ENCODE results near the gene PRKCH.

Gene PRKCH

DNA sequence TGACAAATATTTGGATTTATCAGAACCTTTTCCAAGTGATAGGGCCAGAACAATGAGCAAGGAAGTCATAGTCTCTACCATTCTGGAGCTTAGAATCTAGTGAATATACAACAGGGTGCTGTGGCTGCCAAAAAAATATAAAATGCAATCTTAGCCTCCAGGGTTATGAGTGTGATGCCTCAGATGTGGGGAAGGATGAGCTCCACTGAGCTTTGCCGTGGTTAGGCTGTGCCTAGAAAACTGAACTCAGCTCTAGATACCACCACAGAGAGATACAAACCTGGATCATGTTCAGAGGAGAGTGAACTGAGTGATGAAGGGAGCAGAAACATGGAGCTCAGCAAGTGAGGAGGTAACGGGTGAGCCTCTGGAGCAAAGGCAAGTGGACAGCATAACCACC is 235.9 kb downstream of the PRKCH start:
- no peak for DNase-seq

DNA sequence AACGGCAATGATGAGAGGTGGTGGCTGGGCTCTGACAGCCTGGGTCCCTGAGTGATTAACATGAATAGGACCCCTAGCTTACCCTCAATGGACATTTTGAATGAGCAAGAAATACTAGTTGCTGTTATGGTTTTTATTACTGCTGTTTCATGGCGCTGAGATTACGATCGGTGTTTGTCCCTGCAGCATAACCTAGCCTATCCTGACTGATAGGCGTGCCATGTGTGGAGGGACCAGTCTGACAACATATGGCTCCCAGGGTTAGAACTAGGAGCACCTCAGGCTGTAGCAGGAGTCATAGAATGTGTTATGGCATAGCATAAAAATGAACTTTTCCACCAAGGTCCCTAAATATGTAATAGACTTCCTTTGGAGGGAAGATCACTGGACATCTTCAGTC is 236.5 kb downstream of the PRKCH start:
- DNase-seq: no peak

DNA sequence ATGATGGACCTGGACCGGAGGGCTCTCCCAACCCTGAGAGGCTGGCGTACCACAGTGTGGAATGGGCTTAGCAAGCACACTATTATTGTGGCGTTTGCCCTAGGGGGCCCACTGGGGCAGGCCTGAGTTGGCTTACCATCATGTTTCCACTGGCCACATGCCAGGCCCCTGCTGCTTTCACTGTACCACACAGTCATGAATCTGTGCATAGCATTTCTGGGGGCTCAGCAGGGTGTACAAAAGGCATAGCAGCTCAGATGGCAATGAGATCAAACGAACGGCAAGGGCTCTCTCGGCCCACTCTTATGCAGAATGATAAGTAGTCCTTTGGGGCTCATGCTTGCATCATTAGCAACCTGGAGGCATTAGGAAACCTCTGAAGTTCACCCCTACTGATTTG is 236.9 kb downstream of the PRKCH start:
- DNase-seq: no peak

DNA sequence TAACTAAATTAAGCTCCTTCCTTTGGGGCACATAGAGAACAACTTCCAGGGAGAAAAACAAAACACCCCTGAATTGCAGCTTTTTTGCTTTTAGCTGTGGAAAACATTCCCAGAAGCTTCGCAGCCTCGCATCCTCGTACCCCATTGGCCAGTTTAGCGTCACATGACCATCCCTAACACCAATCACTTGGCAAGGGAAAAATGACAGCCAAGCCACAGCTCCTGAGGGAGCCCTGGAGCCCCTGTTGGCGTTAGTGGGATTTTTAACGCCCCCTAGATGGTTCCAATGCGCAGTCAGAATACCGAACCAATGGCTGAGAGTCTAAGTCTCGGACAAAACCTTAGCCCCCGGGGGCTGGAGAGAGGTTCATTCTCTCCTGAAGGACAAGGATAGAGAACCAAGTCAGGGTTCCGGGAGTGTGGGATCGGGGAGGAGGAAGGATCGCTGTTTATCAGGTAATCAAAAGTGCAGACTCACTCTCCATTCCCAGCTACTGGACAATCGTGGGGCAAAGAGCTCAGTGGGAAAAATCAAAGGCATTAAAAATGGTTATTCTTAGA is 238.3 kb downstream of the PRKCH start:
- DNase-seq: no peak

DNA sequence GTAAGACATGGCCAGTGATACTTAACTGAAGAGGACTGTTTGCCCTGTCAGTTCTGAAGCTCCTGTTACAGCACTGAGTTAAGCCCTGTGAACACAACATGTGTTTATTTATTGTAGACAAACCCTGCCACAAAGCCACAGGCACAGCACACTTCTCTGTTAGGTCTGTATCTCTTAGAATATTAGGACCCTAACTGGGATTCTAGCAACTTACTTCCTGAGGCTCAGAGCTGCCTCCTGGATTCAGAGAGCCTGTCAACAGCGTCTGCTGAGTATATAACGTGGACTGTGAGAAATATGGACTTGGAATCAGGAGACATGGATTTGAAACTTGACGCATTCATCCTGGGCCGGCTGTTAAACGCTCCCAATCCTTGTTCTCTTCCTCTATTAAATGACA is 238.9 kb downstream of the PRKCH start:
- DNase-seq: no peak

DNA sequence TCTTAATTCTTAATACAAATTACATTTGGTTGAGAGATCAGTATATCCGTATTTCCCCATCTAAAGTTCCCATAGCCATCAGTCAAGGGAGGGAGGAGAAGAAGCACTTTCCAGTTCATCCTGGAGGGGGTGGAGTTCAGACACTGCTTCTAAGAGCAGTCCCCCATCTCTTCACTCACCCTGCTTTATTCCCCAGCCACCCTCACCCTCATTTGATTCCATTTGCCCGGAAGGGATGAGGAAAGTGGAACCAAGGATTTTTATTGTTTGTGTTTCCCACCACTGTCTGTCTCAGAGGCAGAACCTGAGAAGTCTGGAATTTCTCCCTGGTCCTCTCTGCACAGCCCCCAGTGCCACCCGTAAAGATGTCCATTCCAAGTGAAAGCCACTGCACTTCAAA is 239.7 kb downstream of the PRKCH start:
- DNase-seq: no peak

DNA sequence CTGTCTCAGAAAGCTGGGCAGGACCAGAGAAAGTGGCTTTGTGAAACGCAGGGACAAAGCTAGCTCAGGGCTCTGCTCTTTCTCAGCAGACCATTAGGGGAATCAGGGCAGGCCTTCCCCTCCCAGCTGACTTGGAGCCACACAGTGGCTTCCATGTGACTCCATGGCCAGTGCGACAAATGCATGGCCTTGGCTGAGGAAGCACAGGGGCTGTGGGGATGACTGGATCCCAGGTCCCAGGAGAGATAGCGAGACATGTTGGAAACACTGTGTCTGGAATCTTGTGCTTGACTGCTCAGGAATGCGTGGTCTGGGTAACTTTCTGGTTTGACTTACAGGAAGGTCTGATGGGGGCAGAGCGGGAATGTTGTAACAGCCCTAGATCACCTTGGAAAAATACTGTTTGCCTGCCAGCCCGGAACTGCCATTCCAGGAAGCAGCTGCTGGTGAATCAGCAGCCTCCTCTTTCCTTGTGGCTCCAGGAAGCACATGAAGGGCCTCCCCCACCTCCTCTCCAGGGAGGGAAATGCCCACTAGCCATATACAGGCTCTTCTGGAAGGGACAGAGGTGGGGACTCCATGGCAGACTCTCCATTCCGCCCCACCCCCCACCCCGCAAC is 240.4 kb downstream of the PRKCH start:
- DNase-seq: no peak

DNA sequence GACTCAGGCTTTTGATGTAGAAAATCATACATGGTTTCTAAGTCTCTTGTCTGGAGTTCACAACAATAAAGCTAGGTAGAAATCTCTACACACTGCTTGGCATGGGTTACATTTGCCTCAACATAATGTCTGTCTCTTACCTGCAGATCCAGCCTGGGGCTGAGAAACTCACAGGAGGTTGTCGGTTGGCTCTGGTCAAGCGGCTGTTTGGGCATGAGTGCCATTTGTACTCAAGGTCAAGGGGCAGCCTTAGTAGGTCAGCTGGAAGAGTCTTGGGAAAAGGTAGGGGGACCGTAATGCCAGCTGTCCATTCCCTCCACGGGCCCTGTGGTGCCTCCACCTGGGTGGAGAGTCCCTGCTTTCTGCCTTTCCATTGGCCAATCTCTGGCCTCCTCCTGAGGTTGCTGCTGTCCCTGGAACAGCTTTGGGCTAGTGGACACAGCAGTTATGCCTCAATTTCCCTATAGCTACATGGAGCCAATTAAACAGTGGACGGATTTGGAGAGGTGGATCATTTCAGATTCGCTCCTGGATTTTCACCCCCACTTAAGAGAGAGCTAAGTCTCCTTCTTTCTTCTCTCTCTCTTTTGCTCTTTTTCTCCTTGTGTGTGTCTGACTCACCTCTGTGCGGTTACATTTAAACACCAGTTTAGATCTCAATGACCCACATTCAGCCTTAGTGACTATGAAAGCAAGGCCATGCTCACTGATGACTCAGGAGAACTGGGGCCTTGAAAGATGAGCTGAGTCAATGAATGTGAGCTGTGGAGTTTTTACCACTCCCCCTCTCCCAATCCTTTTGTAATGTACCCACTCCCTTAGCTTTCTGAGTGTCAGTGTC is 241.2 kb downstream of the PRKCH start:
- peak in 2 of 5 experiments; percentile 61 to 76 for DNase-seq

DNA sequence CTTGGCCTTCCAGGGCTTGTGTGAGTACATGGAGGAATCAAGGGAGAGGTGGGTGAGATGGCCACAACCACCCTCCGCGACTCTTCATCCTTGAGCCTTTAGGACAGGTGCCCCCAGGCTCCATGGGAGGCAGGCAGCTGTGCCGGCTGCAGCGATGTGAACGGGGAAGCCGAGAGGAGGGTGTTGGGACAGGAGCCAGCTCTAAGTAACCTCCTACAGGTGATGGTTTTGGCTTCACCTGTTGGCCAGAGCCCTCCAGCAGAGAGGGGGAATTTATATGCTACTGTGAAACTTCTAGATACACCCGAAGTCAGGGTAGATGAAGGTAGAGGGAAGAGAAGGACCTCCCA is 241.8 kb downstream of the PRKCH start:
- no peak for DNase-seq

DNA sequence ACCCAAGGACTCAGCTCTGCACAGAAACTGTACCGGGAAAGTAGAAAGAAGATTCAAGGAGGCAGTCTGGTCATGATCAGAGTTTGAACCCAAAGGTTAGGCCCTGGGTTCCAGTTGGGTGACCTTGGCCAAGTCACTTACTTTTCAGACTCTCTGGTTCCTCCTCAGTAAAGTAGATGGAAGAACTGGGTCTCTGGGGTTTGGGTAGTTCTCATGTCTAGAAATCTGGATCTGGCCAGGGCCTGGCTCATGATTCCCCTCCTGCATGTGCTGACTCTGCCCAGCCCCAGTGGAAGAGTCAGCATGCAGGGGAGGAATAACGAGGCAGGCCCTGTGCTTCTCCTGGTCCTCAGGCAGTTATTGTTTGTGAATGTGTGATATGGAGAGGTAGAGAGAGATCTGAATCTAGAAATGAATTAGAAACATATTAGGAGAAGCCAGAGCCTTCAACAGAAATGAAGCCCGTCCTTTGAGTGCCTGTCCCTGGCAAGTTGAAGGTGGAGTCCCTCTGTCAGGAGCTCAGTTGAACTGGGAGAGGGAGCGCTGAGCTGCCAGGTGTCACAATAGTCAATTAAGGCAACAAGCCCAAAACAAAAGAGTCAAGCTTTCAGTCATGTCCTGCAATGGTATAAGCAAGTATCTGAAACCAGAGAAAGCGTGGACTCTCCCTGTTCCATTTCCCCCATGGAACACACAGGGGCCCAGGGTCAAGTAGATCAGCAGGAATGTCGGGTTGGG is 242.7 kb downstream of the PRKCH start:
- no peak for DNase-seq

DNA sequence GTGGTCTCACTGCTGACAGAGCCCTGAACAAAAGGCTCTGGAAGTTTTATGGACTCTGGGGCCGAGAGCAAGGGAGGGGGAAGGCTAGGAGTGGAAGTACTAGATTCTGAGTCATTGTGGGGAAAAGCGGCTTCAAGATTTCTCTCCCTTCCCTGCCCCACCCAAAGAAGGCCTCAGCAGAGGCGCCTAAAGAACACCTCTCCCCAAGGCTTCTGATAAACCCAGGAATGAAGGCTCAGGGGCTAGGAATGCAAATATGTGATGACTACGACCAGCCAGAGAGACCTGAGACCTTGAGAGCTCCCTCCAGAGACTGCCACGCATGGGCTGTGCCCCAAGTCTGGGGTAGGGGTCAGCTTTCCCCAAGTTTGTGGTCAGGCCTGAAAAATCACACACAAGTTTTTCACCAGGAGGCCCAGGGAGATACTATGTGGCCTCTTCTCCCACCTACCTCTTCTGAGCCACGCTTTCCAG is 243.3 kb downstream of the PRKCH start:
- DNase-seq: no peak

DNA sequence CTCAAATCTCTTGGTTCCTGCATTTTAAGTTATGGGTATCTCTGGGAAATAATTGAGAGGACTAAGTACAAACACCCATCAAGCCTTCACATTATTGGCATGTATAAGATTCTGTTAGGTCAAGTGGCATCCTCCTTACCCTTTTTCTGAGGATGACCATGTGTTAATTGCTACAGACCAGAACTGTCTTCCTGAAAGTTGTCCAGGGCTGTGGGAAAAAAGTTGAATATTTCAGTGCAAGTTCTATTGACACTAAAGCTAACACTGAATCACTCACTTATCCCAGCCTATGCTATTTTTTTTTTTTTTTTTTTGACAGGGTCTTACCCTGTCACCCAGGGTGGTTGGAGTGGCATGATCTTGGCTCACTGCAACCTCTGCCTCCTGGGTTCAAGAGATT is 243.8 kb downstream of the PRKCH start:
- DNase-seq: no peak

DNA sequence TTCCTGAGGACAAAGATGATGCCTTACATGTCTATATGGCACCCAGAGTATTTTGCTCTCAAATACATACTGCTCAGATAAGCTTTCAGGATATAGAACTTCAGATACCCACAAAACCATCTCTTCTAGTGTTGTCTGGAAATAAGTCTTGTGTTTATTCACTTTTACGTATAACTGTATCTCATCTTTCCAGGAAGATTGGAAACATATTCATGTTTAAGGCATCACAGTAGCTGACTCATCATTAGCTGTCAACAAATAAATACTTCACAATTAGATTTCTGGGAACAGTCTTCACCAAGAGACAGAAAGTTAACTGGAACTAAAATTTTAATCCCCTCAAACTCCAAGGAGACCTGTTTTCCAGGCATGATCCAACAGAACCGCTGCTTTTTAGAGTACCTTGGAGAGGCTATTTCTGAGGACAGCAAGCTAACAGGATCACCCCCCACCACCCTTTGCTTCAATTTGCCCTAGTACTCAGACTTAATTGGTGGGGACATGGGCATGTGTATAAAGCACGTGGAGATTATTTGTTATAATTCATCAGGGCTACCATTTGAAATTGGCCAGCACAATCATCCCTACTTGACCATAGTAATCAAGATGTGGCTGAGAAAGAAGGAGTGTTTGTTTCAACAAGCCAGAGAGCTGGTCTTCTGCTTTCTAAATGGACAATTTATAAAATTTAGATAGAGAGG is 244.6 kb downstream of the PRKCH start:
- DNase-seq: no peak

DNA sequence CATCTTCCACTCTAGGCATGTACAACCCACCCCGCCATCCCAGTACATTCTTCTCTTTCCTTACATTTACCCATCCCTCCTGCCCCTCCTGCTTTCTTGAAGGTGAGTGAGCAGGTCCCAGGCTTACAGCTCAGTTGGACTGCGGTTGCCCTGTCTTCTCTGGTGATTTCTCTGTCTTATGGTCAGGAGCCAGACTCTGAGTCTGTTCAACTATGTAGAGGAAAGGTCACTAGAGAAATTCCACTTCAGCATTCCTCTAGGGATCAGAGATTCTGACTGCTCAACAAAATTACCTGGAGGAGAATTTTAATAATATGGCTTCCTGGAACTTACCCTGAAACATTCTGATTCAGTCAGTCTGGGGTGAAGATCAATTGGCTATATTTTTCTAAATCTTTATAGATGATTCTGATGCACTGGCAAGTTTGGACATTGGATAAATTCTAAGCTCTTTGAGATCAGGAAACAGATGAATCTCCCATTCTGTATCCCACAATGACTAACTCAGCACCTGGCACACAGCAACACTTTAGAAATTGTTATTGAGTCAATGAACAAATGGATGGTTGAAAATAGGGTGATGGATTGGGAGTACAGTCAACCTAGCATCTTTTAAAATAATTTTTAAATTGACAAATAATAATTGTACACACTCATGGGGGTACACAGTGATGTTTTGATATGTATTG is 245.3 kb downstream of the PRKCH start:
- no peak for DNase-seq

DNA sequence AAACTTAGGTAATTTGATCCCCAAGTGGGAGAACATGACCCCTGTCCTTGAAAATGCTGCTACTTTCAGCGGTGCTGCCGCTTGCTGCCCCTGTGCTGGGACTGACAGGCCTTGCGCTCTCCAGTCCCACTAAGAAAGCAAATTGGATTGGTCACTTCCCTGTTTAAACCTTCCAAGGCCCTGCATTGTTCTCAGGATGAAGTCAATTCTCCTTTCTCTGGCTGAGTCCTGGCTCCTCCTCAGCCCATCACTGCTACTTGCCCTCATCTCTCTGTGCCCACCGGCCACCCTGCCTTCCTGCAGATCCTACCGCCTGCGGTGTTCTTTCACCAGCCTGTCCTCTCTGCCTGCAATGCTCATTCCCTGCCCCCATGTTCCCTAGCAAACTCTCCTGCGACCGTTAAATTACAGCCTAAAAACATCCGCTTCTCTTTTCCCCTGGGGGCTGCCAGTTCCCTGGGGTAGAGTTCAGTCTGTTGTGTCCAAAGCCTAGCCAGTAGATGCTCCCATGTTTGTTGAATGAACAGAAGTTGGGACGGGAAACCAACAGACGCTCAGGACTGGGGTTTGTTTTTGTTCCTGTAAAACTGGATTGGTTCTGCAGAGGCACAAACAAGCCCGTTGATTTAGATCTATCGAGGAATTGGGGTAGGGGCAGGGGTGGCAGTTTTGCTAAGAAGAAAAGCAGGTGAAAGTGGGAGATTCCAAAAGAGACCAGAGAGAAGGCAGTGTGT is 246.6 kb downstream of the PRKCH start:
- no peak for DNase-seq

DNA sequence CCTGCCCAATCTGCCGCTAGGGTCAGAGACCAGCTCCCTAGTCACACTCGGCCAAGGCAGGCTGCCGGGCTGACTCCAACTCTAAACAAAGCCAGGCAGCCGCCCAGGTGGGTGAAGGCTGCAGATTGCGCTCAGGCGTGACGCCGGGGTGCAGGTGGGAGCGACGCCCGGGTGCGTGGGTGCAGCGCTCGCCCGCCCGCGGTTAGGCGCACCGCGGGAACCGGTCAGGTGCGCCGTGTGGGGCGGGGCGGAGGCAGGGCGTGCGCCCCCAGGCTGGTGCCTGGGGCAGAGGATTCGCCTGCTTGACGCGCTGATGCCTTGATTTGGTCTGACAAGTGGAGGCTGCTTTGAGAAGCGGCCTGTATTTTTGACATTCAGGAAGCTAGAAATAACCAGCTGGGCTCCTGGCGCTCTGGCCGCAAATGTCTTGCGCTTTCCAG is 247.2 kb downstream of the PRKCH start:
- peak in 4 of 5 experiments; percentile 13 to 52 (median 43) for DNase-seq

DNA sequence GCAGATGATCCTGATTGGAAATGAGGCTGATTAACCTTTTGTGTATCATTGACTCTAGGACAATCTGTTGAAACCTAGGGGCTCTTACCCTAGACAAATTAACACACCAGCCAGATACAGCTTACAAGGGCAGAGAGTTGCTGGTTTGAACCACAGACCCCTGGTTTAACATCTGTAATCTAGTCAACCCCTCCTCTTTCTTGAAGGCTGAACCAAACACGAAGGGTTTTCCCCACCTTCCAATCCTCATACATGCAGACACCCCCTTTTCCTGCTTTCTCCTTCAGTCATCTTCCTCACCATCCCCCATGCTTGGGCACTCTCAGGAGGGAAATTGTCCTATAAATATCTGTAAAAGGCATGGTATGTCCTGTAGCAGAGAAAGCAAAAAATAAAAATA is 247.9 kb downstream of the PRKCH start:
- no peak for DNase-seq

DNA sequence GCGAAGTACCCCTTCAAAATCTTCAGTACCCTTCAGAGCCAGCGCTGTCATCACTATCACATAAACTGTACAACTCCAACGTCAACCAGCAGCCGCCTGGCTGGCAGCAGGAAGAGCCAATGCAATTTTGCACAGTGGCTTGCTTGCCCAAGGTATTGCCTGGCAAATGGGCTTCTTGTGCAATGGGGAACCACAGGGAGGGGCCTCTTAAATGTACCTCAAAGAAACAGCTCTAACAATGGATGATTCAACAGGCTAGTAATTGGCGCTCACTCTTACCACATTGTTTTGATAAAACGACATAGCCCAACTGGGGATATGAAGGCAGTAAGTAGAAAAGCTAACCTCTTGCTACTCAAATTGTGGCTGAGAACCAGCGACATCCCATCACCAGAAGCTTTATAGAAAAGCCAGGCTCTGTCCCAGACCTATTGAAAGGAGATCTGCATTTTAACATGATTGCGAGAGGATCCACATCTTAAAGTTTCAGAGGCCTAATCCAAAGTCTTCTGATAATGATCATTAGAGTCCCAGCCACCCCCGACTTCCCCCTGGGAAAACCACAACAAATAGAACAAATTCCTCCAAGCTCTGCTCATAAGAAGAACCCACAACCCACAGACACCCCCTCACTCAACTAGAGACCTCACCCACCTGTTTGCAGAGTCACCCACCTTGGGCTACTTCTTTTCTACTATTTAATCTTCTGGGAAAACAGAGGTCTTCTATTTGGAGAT is 248.6 kb downstream of the PRKCH start:
- peak in 1 of 5 experiments; percentile 68 for DNase-seq

DNA sequence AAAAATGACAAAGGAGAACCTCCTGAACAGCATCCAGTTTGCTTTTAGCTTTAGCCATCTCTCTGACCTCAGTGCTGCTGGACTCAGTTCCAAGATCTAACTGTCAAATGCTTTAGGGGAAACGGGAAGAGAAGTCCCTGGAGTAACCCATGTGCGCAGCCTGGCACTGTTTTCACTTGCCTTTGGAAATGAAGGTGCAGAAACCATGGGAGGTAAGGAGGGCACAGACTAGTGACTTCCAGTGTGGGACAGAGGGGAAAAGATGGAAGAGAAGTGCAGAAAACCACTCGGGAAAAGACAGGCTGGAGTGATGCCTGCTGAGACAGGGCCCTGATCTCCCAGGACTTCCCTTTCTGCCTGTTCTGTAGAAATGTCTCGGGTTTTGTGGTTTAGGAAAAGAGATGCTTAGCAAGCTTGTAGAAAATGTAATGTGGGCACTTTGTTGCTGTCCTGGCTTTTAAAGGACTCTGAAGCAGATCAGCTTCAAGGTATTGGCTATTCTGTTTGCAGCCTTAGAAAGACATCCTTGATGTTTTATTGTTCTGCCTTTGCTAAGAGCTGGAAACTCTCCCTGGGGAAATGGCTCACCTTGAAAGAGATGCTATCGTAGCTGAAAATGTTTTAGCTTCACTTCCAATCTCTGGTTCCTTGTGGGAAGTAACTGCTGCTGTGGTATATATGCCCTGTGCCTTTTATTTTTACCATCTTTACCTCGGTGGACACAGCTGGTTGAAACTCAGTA is 249.3 kb downstream of the PRKCH start:
- no peak for DNase-seq

DNA sequence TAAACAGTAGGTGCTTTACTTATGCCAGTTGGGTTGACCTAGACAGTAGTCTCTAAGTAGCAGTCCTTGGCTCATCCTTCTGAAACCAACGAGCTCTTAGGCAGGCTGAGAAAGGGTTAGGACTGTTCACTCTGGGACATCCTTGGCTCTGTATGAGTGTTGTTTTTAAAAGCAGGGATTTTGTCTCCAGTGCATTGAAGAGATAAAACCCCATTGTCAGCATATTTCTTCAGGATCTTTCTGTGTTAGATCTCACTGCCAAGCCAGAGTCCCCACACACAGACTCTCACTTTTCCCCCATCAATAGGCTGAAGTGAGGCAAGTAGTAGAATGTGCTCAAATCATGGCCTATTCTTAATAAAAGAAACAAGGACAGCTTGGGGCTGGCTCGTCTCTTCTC is 250.5 kb downstream of the PRKCH start:
- DNase-seq: no peak
